Mesendoderm (in vitro differentiated cells): ENCODE data around the gene VPS33B.
"Not testable (repeated sequence)": the region's sequence is repeated elsewhere in the genome, so short reads cannot be mapped to it uniquely, and the experiment has no call there.

Experiments
- DNase-seq: peaks from one replicate; pipeline ENCODE4 v3.0.0; 2013
- H2AK5ac ChIP-seq: 2 replicates; pipeline ENCODE4 v1.6.1; 2013; ENCODE audit warnings: low read length, inconsistent platforms
- H2BK120ac ChIP-seq: 2 replicates; pipeline ENCODE4 v1.6.1; 2013; ENCODE audit warnings: low read depth, mild to moderate bottlenecking, low read length, moderate library complexity, mixed read lengths
- H2BK15ac ChIP-seq: replicated peaks from 2 replicates; pipeline ENCODE4 v1.6.1; 2013; ENCODE audit warnings: low read depth, mild to moderate bottlenecking, moderate library complexity
- H2BK5ac ChIP-seq: 2 replicates; pipeline ENCODE4 v1.6.1; 2013; ENCODE audit warnings: low read length, inconsistent platforms
- H3K18ac ChIP-seq: 2 replicates; pipeline ENCODE4 v1.6.1; 2013; ENCODE audit warnings: mild to moderate bottlenecking, low read length, mixed read lengths
- H3K23ac ChIP-seq: one replicate; pipeline ENCODE4 v1.6.1; 2013; ENCODE audit warnings: low read length
- H3K27ac ChIP-seq: 2 replicates; pipeline ENCODE4 v1.5.1; 2013; ENCODE audit warnings: low read depth, mild to moderate bottlenecking, inconsistent platforms, low read length, moderate library complexity
- H3K27me3 ChIP-seq: 2 replicates; pipeline ENCODE4 v1.6.1; 2013; ENCODE audit warnings: low read length, control low read depth, mild to moderate bottlenecking, inconsistent platforms; ENCODE audit not compliant: insufficient read depth, poor library complexity
- H3K36me3 ChIP-seq: 2 replicates; pipeline ENCODE4 v1.6.1; 2013; ENCODE audit warnings: low read length, inconsistent platforms; ENCODE audit not compliant: control insufficient read depth, insufficient read depth
- H3K4ac ChIP-seq: one replicate; pipeline ENCODE4 v1.6.1; 2013; ENCODE audit warnings: low read depth, mild to moderate bottlenecking, low read length, moderate library complexity
- H3K4me1 ChIP-seq: 2 replicates; pipeline ENCODE4 v1.6.1; 2013; ENCODE audit warnings: low read depth, low read length, inconsistent platforms; ENCODE audit not compliant: control insufficient read depth
- H3K4me2 ChIP-seq: 2 replicates; pipeline ENCODE4 v1.6.1; 2013; ENCODE audit warnings: low read length
- H3K4me3 ChIP-seq: 2 replicates; pipeline ENCODE4 v1.5.1; 2013; ENCODE audit warnings: mild to moderate bottlenecking, low read length
- H3K56ac ChIP-seq: one replicate; pipeline ENCODE4 v1.6.1; 2013; ENCODE audit warnings: low read length
- H3K79me1 ChIP-seq: 2 replicates; pipeline ENCODE4 v1.6.1; 2013; ENCODE audit warnings: low read length, inconsistent platforms
- H3K79me2 ChIP-seq: 2 replicates; pipeline ENCODE4 v1.6.1; 2013; ENCODE audit warnings: mild to moderate bottlenecking, low read length; ENCODE audit not compliant: control insufficient read depth, insufficient read depth
- H3K9ac ChIP-seq: 2 replicates; pipeline ENCODE4 v1.6.1; 2013; ENCODE audit warnings: low read length, inconsistent platforms
- H4K5ac ChIP-seq: one replicate; pipeline ENCODE4 v1.6.1; 2013; ENCODE audit warnings: low read length
- H4K8ac ChIP-seq: one replicate; pipeline ENCODE4 v1.6.1; 2013; ENCODE audit warnings: low read depth, mild to moderate bottlenecking, control low read depth, low read length, moderate library complexity
- WGBS: extraction: QIAGEN DNeasy Blood & Tissue Kit; methylation state at CpG from one replicate; pipeline ENCODE4 v1.1.7; 2013; ENCODE audit warnings: low lambda C conversion rate, missing lambda C conversion rate; ENCODE audit not compliant: insufficient coverage; ENCODE audit errors: extremely low coverage; 5-methylcytosine and 5-hydroxymethylcytosine counted together

The VPS33B gene

GRCh38 chr15:91050128-91050455 is 27.7 kb upstream of the VPS33B start:
- Histone ChIP-seq H2BK15ac (no peak overlapping the region), H3K27me3 (no peaks in the 10 kb centered on the region), H3K79me2 (no peaks in the 10 kb centered on the region), H3K4me1 (no peaks in the 10 kb centered on the region), H3K56ac (no peak overlapping the region), H2BK5ac (no peak overlapping the region), H3K9ac (no peak overlapping the region), H3K18ac (no peak overlapping the region), H2AK5ac (no peak overlapping the region), H3K36me3 (no peaks in the 10 kb centered on the region), H3K27ac (no peak overlapping the region), H3K79me1 (no peaks in the 10 kb centered on the region), H3K4ac (no peak overlapping the region), H3K4me3 (no peak overlapping the region), H3K4me2 (no peak overlapping the region), H4K8ac (no peak overlapping the region), H4K5ac (no peak overlapping the region), H3K23ac (no peak overlapping the region), H2BK120ac (no peak overlapping the region)
- no CpG with 5 or more reads among the region's 4 CpGs for WGBS
- DNase-seq: no peak

GRCh38 chr15:91049378-91050127 is 27.2 kb upstream of the VPS33B start:
- H4K5ac ChIP-seq: no peak overlapping the region
- no peaks in the 10 kb centered on the region for H3K27me3 ChIP-seq
- no peak overlapping the region for H3K4ac ChIP-seq
- no peak overlapping the region for H3K4me2 ChIP-seq
- H3K18ac ChIP-seq: no peak overlapping the region
- H3K56ac ChIP-seq: no peak overlapping the region
- H3K9ac ChIP-seq: no peak overlapping the region
- H3K23ac ChIP-seq: no peak overlapping the region
- H3K4me1 ChIP-seq: no peaks in the 10 kb centered on the region
- H3K4me3 ChIP-seq: no peak overlapping the region
- no peak overlapping the region for H2BK15ac ChIP-seq
- peak; percentile 68 for DNase-seq
- no peak overlapping the region for H2AK5ac ChIP-seq
- no peak overlapping the region for H4K8ac ChIP-seq
- H3K36me3 ChIP-seq: no peaks in the 10 kb centered on the region
- no peak overlapping the region for H2BK5ac ChIP-seq
- no peaks in the 10 kb centered on the region for H3K79me2 ChIP-seq
- H3K27ac ChIP-seq: no peak overlapping the region
- WGBS: no CpG with 5 or more reads among the region's 12 CpGs
- no peaks in the 10 kb centered on the region for H3K79me1 ChIP-seq
- H2BK120ac ChIP-seq: no peak overlapping the region

DNA sequence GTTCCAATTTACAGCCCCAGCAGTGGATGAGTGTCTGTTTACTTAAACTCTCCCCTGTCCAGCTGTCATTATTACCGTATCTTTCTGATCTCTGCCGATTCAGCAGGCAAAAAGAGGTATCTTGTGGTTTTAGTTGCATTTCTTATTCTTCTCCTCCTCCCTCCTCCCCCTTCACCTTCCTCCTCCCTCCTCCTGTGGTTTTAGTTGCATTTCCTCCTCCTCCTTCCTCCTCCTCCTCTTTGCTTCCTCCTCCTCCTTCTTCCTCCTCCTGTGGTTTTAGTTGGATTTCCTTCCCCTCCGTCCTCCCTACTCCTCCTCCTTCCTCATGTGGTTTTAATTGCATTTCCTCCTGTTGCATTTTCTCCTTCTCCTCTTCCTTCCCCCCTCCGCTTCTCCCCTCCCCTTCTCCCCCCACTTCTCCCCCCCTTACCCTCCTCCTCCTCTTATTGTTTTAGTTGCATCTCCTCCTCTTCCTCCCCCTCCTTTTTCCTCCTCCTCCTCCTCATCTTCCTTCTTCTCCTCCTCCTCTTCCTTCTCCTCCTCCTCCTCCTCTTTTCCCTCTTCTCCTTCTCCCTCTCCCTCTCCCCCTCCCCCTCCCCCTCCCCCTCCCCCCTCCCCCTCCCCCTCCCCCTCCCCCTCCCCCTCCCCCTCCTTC is 25.3 kb upstream of the VPS33B start:
- Histone ChIP-seq H3K23ac (no peak overlapping the region), H2BK15ac (no peak overlapping the region), H3K36me3 (no peaks in the 10 kb centered on the region), H3K27ac (no peak overlapping the region), H2BK120ac (no peak overlapping the region), H3K4me2 (no peak overlapping the region), H3K27me3 (no peaks in the 10 kb centered on the region), H4K8ac (no peak overlapping the region), H3K4me1 (no peaks in the 10 kb centered on the region), H3K18ac (no peak overlapping the region), H3K79me1 (no peaks in the 10 kb centered on the region), H3K9ac (no peak overlapping the region), H3K56ac (no peak overlapping the region), H3K79me2 (no peaks in the 10 kb centered on the region), H4K5ac (no peak overlapping the region), H3K4ac (no peak overlapping the region), H2BK5ac (no peak overlapping the region), H2AK5ac (no peak overlapping the region), H3K4me3 (no peak overlapping the region)
- no CpG with 5 or more reads among the region's 4 CpGs for WGBS
- DNase-seq: no peak

DNA sequence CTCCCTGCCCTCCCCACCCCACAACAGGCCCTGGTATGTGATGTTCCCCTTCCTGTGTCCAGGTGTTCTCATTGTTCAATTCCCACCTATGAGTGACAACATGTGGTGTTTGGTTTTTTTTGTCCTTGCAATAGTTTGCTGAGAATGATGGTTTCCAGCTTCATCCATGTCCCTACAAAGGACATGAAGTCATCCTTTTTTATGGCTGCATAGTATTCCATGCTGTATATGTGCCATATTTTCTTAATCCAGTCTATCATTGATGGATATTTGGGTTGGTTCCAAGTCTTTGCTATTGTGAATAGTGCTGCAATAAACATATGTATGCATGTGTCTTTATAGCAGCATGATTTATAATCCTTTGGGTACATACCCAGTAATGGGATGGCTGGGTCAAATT is 23.7 kb upstream of the VPS33B start:
- H2BK15ac ChIP-seq, H3K4me3 ChIP-seq, H3K18ac ChIP-seq, H4K5ac ChIP-seq, H2AK5ac ChIP-seq, H3K79me2 ChIP-seq, H2BK5ac ChIP-seq, H3K36me3 ChIP-seq, H3K4me1 ChIP-seq, H3K79me1 ChIP-seq, H3K56ac ChIP-seq, H3K9ac ChIP-seq, H2BK120ac ChIP-seq, H3K27ac ChIP-seq, DNase-seq, H3K4me2 ChIP-seq, H3K4ac ChIP-seq, H4K8ac ChIP-seq, H3K27me3 ChIP-seq, H3K23ac ChIP-seq: not testable (repeated sequence)

GRCh38 chr15:91045065-91045464 is 22.7 kb upstream of the VPS33B start:
- Histone ChIP-seq H3K27ac (no peak overlapping the region), H3K4me3 (no peak overlapping the region), H2BK5ac (no peak overlapping the region), H3K4me2 (no peak overlapping the region), H4K5ac (no peak overlapping the region), H2AK5ac (no peak overlapping the region), H3K79me1 (no peaks in the 10 kb centered on the region), H3K18ac (no peak overlapping the region), H3K9ac (no peak overlapping the region), H3K36me3 (no peaks in the 10 kb centered on the region), H3K23ac (no peak overlapping the region), H2BK120ac (no peak overlapping the region), H2BK15ac (no peak overlapping the region), H3K27me3 (no peaks in the 10 kb centered on the region), H4K8ac (no peak overlapping the region), H3K4ac (no peak overlapping the region), H3K79me2 (no peaks in the 10 kb centered on the region), H3K56ac (no peak overlapping the region), H3K4me1 (no peaks in the 10 kb centered on the region)
- no CpG with 5 or more reads among the region's 3 CpGs for WGBS
- DNase-seq: no peak
